C4-2B (cell line): ENCODE results near the gene EPB41L5.

Experiments
- CTCF ChIP-seq: fragments of 450-650 bp; conservative IDR thresholded peaks from 2 replicates; pipeline ENCODE4 v1.5.1; 2017; ENCODE audit warnings: mild to moderate bottlenecking
- ZFX ChIP-seq: fragments of 450-650 bp; IDR thresholded peaks from 2 replicates; pipeline ENCODE4 v1.6.1; 2017

GRCh38 chr2:120228503-120228902, 215.6 kb downstream of the EPB41L5 start:
- no peak for TF ChIP-seq CTCF
- no peak for TF ChIP-seq ZFX
